ENCODE measurements around the gene NAGPA. TPM values are rescaled to one million over a fixed set of nuclear protein-coding genes. Genes with fewer than 3 reads are reported as not detected.
"Not testable (repeated sequence)": the region's sequence is repeated elsewhere in the genome, so short reads cannot be mapped to it uniquely, and the experiment has no call there.

NAGPA gene, protein sequence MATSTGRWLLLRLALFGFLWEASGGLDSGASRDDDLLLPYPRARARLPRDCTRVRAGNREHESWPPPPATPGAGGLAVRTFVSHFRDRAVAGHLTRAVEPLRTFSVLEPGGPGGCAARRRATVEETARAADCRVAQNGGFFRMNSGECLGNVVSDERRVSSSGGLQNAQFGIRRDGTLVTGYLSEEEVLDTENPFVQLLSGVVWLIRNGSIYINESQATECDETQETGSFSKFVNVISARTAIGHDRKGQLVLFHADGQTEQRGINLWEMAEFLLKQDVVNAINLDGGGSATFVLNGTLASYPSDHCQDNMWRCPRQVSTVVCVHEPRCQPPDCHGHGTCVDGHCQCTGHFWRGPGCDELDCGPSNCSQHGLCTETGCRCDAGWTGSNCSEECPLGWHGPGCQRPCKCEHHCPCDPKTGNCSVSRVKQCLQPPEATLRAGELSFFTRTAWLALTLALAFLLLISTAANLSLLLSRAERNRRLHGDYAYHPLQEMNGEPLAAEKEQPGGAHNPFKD
- 33.7 and 57.6 TPM in 2 replicates for total RNA-seq (2014; rRNA removed)
- 12.5 TPM for polyA plus RNA-seq (2012)

DNA sequence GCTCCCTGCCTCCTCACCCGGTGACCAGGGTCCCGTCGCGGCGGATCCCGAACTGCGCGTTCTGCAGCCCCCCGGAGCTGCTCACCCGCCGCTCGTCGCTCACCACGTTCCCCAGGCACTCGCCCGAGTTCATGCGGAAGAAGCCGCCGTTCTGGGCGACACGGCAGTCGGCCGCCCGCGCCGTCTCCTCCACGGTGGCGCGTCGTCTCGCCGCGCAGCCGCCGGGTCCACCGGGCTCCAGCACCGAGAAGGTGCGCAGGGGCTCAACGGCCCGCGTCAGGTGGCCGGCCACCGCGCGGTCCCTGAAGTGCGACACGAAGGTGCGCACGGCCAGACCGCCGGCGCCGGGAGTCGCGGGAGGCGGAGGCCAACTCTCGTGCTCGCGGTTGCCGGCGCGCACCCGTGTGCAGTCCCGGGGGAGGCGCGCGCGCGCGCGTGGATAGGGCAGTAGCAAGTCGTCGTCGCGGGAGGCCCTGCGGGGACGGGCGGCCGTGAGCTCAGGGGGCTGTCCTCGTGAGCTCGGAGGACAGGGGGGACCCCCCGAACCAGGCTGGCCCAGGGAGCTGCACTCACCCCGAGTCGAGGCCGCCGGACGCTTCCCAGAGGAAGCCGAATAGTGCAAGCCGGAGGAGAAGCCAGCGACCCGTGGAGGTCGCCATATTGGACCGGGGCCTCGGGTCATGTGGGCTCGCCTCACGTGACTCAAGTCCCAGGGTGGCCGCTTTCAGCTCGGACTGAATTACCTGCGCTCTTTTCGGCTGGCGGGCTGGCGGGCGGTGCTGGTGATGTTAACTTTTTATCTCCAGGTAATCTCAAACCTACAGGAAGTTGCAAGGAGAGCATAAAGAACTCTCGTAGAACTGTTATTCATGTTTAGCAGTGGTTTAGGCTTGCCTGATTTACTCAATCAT, at the start of gene NAGPA:
TSS of gene NAGPA (minus strand) at position 680 of the 911 bp plus-strand sequence. CDS start at position 659, 21 bp downstream.
- DNase-seq (ENCODE audit: low read depth): peak; percentile 75

DNA sequence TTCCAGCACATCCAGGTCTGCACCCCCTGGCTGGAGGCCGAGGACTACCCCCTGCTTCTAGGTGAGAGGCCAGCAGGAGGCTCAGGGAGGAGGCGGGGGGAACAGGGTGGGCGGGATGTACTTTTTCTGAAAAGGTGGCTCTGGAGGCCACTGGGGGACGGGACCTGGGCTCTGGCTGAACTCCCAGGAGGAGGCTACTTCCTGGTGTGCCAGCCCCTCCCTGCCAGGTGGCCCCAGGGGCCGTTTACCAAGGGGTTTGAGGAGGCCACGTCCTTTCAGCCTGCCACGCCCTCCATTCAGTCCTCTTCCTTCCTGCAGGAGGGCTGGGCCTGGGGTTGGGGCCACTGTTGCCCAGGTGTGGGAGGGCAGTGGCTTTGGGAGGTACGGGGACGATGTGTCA, 47.3 kb upstream of the NAGPA start:
- DNase-seq (ENCODE audit: low read depth): not testable (repeated sequence)

DNA sequence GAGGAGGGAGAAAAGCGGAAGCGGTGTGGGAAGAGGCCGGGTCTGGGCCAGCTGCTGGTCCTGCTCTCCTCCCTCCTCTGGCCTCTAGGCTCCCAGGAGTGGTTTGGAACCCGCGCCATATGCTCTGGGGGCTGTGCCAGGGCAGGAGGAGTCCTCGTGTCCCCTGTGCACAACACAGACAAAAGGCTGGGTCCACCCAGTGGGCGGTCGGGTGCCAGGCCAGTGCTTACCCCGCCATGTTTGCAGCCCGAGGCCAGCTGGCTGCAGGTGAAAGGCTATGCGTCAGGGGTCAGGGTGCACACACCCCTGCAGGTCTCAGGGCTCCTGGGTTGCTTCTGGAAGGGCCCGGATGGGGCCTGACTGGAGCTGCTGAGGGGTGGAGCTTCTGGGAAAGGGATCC, 46.7 kb upstream of the NAGPA start:
- not testable (repeated sequence) for DNase-seq (ENCODE audit: low read depth)

DNA sequence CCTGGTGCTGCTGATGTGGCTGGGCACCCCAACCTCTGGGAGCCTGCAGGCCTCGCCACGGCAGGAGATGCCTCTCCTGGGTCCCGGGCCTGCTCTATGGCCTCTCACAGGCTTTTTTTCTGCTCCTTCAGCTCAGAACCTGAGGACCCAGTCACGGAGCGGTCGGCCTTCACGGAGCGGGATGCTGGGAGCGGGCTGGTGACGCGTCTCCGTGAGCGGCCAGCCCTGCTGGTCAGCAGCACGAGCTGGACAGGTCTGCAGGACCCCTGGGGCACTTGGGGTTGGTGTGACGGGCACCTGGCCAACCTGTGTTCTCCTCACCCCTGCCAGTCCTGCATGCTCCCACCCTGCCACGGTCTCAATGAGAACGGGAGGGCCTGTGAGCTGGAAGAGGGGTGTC, 44.9 kb upstream of the NAGPA start:
- DNase-seq (ENCODE audit: low read depth): no peak

DNA sequence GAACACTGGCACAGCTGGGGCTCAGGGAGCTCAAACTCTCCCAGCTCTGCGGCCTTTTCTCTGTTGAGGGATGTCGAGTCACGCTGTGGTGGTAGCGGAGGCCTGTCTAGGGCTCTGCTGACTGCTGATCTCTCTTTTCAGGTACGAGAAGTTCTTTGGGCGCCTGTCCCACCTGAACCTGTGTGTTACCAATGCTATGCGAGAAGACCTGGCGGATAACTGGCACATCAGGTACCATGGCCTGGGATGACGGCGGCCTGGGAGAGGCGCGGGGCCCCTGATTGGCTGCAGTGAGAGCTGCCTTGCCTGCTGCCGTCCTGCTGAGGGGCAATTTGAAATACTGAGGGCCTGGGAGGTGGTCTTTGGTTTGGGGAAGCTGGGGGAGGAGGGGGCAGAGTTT, 43.6 kb upstream of the NAGPA start:
- DNase-seq (ENCODE audit: low read depth): no peak

DNA sequence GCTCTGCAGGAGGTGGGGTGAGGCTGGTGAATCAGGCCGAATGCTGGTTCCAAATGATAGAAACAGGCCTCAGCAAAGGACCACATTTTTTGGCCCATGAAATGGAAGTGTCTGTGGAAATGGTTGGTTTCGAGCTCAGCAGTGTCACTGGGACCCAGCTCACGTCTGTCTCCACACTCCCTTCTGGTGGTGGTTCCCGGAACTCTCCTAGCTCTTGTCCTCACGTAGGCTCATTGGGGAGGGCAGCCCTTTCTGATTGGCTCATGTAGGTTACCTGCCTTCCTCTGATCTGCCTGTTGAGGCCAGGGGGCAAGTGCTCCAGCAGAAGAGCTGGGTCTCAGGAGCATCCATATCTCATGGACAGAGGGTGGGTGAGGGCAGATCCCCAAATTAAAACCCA, 41.9 kb upstream of the NAGPA start:
- DNase-seq (ENCODE audit: low read depth): no peak

DNA sequence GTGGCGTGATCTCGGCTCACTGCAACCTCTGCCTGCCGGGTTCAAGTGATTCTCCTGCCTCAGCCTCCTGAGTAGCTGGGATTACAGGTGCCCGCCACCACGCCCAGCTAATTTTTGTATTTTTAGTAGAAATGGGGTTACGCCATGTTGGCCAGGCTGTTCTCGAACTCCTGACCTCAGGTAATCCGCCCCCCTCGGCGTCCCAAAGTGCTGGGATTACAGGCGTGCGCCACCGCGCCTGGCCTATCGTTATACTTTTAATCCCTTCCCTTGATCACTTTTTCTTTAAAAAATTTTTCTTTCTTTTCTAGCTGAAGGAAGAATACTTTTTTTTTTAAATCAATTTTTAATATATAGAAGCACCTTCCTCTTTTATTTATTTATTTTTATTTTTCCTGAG, 40.0 kb upstream of the NAGPA start:
- DNase-seq (ENCODE audit: low read depth): not testable (repeated sequence)

DNA sequence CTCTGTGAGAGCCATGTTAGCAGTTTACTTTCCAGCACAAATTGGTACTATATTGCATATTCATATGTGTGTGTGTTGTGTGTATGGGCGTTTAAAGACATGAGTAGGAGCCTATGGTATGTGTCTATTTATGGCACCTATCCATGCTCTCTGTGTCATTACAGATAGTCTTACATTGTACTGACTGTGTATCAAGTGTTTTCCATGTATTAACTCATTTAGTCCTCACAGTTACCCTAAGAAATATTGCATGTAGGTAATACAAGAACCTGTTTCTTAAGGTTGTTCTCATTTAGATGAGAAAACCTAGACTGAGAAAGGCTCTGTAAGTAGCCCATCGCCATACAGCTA, 39.5 kb upstream of the NAGPA start:
- no peak for DNase-seq (ENCODE audit: low read depth)

DNA sequence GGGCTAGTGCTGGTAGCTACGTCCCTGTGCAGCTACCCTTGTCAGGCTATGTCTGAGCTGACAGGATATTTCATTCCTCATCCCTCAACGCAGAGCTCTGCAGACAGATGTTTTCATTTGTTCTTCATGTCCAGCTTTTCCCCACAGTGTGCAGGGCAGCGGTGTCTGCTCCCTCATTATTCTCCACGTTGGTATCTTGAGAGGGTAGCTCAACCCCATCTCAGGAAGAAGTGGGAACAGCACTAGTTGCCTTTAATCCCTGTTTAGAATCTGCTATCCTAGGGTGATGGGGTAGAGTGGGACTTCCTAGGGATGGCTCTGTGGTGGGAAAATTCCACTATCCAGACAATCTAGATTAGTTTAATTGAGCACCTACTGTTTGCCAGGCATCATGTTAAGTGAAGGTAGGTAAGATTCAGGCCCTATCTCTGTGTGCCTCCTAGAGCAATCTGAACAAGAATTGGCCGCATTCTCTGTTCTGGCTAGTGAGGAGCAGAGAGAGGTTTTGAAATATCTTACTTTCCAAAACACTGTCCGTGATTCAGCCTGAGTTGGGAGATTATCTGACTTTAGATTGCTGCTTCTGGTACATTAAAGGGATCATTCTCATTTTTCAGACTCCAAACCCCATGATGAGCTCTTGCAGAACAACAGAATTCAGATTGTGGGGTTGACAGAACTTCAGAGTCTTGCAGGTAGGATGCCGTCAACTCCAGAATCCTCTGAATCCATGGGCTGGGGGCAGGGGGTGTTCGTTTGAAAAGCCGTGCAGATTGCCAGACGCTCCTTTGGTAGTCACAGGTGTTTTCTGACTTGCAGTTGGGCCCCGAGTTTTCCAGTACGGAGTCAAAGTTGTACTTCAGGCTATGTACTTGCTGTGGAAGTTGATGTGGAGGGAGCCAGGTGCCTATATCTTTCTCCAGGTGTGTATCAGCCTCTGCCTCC, 38.9 kb upstream of the NAGPA start:
- DNase-seq (ENCODE audit: low read depth): peak; percentile 12

DNA sequence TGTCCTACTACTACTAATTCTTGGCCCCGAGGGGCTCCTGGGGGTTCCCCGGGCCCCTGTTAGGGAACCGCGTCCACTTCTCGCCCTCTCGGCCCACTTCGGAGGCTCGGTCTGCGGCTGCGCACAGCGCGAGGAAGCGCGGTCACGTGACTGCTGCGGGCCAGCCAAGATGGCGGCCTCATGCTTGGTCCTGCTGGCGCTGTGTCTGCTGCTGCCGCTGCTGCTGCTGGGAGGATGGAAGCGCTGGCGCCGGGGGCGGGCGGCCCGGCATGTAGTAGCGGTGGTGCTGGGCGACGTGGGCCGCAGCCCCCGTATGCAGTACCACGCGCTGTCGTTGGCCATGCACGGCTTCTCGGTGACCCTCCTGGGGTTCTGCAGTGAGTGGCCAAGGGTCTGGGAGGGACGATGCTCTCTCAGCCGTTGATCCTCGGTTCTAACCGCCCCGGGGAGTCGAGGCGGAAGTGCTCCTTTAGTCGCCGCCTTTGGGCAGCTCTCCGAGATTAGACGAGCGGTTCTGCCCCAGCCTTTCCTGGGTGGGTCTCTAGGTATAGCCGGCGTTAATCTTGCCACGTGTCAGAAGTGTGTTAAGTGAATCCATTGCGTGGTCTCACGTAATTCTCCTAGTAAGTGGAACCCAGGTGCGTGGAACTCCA, 38.1 kb upstream of the NAGPA start, which contains the start of gene ALG1:
TSS of gene ALG1 (plus strand) at position 163 of the 653 bp plus-strand sequence. CDS start at position 170, 7 bp downstream.
- DNase-seq (ENCODE audit: low read depth): peak; percentile 81

DNA sequence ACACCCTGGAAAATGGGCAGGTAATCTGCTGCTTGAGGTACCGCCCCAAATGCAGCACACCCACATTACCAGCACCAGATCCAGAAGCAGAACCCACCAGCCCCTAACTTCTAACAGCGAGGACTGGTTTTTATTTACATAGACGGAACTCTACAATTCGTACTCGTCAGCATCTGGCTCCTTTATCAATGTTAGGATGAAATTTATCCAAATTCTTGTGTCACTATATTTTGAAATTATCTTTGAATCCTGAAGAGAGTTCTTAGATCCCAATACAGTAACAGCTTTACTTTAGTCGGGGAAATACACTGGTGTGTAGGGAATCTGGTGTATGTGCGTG, 37.6 kb upstream of the NAGPA start:
- DNase-seq (ENCODE audit: low read depth): no peak

DNA sequence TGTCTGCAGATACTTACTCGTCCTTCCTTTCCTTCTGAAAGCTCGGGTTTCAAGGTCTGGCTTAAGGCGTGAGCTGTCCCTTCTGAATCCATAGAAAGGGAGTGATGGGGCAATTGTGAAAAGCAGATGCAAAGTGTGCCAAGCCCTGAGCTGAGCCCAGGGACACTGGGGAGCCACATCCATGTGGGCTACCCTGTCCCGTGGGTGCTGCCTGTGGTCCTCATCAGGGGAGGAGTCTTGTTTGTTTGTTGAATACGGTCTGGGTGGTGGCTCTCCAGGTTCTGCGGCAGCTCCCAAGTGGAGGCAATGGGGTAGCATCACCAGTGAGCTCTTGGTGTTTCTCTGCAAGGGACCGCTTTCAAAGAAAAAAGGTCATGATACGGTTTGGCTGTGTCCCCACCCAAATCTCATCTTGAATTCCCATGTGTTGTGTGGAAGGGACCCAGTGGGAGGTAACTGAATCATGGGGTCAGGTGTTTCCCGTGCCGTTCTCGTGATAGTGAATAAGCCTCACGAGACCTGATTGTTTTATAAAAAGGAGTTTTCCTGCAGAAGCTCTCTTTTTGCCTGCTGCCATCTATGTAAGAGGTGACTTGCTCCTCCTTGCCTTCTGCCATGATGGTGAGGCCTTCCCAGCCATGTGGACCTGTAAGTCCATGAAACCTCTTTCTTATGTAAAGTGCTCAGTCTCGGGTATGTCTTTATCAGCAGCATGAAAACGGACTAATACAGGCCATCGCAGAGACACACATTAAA, 36.9 kb upstream of the NAGPA start:
- no peak for DNase-seq (ENCODE audit: low read depth)

DNA sequence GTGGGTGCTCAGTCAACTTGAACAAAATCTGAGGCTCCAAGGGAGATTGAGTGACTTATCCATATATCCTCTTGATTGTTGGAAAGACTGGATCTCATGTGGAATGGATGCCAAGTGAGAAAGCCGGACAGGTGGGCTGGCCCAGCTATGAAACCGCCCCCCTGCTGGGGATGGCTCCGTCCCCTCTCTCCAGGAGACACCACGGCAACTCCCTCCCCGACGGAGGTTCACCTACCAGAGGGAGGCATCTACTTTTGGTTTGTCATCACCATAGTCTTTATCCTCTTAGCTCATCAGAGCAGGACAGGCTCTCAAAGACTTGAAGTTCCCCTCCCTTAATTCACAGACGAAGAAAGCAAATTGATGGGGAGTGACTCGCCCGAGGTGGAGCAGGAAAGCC, 36.1 kb upstream of the NAGPA start:
- no peak for DNase-seq (ENCODE audit: low read depth)

DNA sequence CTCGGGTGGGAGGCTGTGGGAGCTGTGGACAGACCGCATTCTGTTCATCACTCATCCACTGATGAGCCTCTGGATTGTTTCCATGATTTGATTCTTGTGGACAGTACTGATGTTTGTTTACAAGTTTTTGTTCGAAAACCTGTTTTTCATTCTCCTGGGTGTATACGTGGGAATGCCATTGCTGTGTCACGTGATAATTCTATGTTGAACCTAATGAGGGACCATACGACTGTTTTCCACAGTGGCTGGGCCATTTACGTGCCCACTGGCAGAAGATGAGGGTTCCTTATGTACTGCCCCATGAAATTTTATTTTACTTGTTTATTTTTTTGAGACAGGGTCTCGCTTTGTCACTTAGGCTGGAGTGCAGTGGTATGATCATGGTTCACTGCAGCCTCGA, 35.3 kb upstream of the NAGPA start:
- DNase-seq (ENCODE audit: low read depth): no peak

DNA sequence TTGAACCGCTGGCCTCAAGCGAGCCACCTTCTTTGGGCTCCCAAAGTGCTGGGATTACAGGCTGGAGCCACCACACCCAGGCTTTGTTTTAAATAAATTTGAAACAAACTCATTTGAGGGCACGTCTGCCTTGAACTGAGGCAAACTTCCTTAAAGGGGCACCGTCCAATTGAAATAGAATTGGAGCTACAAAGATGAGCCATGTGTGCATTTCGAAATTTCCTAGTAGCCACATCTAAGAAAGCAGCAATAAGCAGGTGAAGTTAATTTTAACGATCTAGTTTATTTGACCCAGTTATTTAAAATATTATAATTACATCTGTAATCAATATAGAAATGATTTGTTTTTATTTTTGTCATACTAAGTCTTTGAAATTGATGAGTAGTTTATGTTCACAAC, 32.8 kb upstream of the NAGPA start:
- DNase-seq (ENCODE audit: low read depth): no peak

DNA sequence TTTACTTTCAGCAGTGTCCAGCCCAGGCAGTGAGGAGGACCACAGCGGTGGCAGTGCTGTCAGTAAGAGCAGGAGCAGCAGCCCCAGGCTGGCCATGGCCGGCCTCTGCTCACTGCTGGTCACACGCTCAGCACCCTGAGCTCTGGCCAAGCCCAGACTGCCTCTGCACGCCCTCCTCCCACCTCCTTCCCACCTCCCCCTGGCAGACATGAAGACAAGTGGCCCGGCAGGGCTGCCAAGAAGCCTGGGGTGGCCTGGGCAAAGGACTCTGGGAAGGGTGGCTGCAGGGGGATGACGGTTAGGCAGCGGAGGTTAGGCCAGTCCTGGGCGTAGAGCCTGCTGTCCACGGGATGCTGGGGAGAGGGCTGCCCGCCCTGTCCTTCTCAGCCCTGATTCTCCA, 32.1 kb upstream of the NAGPA start, which contains the start of gene C16orf89:
TSS of gene C16orf89 (minus strand) at position 144 of the 400 bp plus-strand sequence. CDS start at position 96, 48 bp downstream.
- DNase-seq (ENCODE audit: low read depth): no peak

DNA sequence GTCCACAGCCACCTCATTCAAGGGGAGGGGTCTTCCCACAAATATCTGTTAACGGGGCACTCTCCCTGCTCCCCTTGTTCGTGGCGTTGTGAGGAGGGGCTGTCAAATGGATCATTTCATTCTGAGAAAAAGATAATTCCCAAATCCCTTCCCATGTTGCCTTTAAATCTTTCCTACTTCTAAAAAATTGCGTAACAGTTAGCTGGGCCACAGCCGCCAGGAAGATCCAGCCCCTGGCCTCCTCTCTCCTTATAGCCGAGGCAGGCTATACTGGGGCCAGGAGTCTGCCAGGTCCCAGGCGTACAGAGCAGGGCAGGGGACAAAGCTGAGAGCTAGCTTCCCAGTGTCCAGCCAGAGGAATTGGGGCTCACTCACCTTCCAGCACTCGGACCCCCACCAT, 31.6 kb upstream of the NAGPA start:
- DNase-seq (ENCODE audit: low read depth): no peak

DNA sequence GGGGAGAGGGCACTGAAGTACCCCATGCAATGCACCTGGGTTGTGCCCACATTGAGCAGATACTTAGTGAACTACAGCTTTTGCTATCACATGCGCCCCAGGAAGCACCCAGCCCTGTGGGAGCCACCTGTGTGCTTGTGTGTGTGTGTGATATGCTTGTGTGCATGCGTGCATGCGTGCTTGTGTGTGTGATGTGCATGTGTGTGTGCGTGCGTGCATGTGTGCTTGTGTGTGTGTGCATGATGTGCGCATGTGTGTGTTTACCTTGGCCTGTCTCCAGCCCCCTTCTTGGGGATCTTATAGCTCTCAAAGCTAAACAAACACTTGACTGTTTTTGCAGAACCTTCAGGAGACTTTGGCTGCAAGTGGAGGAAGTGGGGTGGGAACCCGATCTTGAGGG, 31.2 kb upstream of the NAGPA start:
- peak; percentile 10 for DNase-seq (ENCODE audit: low read depth)

DNA sequence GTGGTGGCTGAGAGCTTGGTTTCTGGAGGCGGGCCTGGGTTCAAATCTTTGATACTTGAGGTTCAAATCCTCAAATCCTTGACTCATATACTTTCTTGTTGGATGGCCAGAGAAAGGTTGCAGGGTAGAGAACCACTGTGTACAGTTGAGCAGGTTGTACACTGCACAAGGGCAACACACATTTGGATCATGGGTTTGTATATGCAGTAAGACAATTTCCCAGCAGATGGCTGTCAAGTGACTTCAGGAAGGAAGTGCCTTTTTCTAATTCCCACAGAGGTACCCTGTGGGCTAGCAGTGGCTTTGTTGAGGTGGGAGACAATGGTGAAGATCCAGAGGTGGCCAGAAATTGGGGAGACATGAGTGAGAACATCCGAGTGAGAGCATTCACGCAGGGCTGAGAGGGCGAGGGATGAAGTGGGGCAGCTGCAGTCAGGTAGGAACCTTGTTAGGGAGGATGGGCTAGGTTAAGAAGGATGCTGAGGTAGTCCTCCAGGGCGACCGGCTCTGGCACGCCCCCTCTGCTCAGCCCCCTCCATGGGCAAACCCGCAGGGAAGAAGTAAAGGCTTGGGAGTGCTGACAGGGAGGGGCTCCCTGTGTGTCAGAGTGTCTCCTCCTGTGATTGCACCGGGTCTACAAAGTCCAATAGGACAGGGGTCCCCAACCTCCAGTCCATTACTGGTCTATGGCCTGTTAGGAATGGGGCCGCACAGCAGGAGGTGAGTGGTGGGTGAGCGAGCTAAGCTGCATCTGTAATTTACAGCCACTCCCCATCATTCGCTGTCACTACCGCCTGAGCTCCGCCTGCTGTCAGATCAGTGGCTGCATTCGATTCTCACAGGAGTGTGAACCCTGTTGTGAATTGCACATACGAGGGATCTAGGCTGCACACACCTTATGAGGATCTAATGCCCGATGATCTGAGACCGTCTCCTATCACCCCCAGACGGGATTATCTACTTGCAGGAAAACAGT, 29.3 kb upstream of the NAGPA start:
- DNase-seq (ENCODE audit: low read depth): no peak

Data from LHCN-M2 (cell line).